Activated T-cell treated with anti-CD3 and anti-CD28 coated beads for 4 hours (primary cell): ENCODE measurements around the gene AICDA.
"Not testable (repeated sequence)": the region's sequence is repeated elsewhere in the genome, so short reads cannot be mapped to it uniquely, and the experiment has no call there.

Experiments used
- DNase-seq: peaks from one replicate; pipeline ENCODE4 v3.0.0-alpha.2; 2020

The AICDA gene

GRCh38 chr12:8609061-8609570 lies 3.5 kb downstream of the AICDA start:
- no peak for DNase-seq

- DNase-seq: no peak
Measured at GRCh38 chr12:8606890-8607289, 5.8 kb downstream of the AICDA start.

- DNase-seq: no peak
Measured at GRCh38 chr12:8605057-8605456, 7.6 kb downstream of the AICDA start.

- DNase-seq: no peak
Measured at GRCh38 chr12:8603856-8604255, 8.8 kb downstream of the AICDA start.

- no peak for DNase-seq
Measured at GRCh38 chr12:8603286-8603685, 9.4 kb downstream of the AICDA start.

- no peak for DNase-seq
Measured at GRCh38 chr12:8596561-8596960, 16.1 kb downstream of the AICDA start.

- no peak for DNase-seq
Measured at GRCh38 chr12:8594072-8594471, 18.6 kb downstream of the AICDA start.

GRCh38 chr12:8593246-8593645 lies 19.4 kb downstream of the AICDA start:
- DNase-seq: no peak

GRCh38 chr12:8590842-8591545 lies 21.7 kb downstream of the AICDA start:
- DNase-seq: no peak

- no peak for DNase-seq
Measured at GRCh38 chr12:8589679-8590078, 23.0 kb downstream of the AICDA start.

- not testable (repeated sequence) for DNase-seq
Measured at GRCh38 chr12:8584478-8584877, 28.2 kb downstream of the AICDA start.

- no peak for DNase-seq
Measured at GRCh38 chr12:8584004-8584403, 28.7 kb downstream of the AICDA start.

- no peak for DNase-seq
Measured at GRCh38 chr12:8581098-8581784, 31.4 kb downstream of the AICDA start.

- DNase-seq: no peak
Measured at GRCh38 chr12:8577879-8578278, 34.8 kb downstream of the AICDA start.

- DNase-seq: no peak
Measured at GRCh38 chr12:8572507-8572906, 40.2 kb downstream of the AICDA start.

- DNase-seq: no peak
Measured at GRCh38 chr12:8566525-8566924, 46.1 kb downstream of the AICDA start.

GRCh38 chr12:8566052-8566451 lies 46.6 kb downstream of the AICDA start:
- not testable (repeated sequence) for DNase-seq

- no peak for DNase-seq
Measured at GRCh38 chr12:8564656-8565055, 48.0 kb downstream of the AICDA start.

GRCh38 chr12:8563356-8563755 lies 49.3 kb downstream of the AICDA start:
- DNase-seq: no peak

GRCh38 chr12:8562310-8562709 lies 50.3 kb downstream of the AICDA start:
- no peak for DNase-seq

GRCh38 chr12:8561011-8561410 lies 51.6 kb downstream of the AICDA start:
- DNase-seq: no peak

GRCh38 chr12:8559676-8560075 lies 53.0 kb downstream of the AICDA start:
- no peak for DNase-seq

- DNase-seq: no peak
Measured at GRCh38 chr12:8556531-8557097, 56.0 kb downstream of the AICDA start.
